ENCODE measurements around the gene P4HA1.

Gene P4HA1

GRCh38 chr10:73076360-73077183, 20.1 kb downstream of the P4HA1 start:
- Histone ChIP-seq H3K27ac (ENCODE audit: low read depth in 2 of 2, low read length in 2 of 2) (peak overlapping the region; percentile 0 to 61), H3K9ac (ENCODE audit: low read depth in 1 of 2, low read length in 2 of 2) (peak overlapping the region in 1 of 2 donors; percentile 13), H3K4me1 (ENCODE audit: control insufficient read depth in 2 of 2, insufficient read depth in 2 of 2, low read length in 2 of 2) (no peaks in the 10 kb centered on the region), H3K9me3 (ENCODE audit: control insufficient read depth in 2 of 2, low read length in 2 of 2) (no peaks in the 10 kb centered on the region), H3K4me3 (ENCODE audit: low read length in 2 of 2) (peak overlapping the region in 1 of 2 donors; percentile 14), H3K27me3 (ENCODE audit: control insufficient read depth in 2 of 2, insufficient read depth in 2 of 2, low read length in 2 of 2) (no peaks in the 10 kb centered on the region), H3K36me3 (ENCODE audit: control insufficient read depth in 2 of 2, insufficient read depth in 2 of 2, low read length in 2 of 2) (peaks cover 0 to 2% of the 10 kb centered on the region in 2 donors)

DNA sequence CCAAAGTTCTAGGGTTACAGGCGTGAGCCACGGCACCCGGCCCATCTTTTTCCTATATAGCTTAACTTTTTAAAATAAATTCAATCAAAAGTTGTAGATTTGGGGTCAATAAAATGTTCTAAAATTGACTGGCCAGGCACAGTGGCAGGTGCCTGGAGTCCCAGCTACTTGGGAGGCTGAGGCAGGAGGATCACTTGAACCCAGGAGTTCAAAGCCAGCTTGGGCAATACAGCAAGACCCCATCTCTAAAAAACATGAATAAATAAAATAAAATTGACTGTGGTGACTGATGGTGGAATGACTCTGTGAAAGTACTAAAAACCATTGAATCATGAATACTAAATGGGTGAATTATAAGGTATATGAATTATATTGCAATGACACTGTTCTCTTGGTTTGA, 20.8 kb downstream of the P4HA1 start:
- Histone ChIP-seq H3K27ac (ENCODE audit: low read depth in 2 of 2, low read length in 2 of 2) (no peak overlapping the region), H3K9ac (ENCODE audit: low read depth in 1 of 2, low read length in 2 of 2) (no peak overlapping the region)

DNA sequence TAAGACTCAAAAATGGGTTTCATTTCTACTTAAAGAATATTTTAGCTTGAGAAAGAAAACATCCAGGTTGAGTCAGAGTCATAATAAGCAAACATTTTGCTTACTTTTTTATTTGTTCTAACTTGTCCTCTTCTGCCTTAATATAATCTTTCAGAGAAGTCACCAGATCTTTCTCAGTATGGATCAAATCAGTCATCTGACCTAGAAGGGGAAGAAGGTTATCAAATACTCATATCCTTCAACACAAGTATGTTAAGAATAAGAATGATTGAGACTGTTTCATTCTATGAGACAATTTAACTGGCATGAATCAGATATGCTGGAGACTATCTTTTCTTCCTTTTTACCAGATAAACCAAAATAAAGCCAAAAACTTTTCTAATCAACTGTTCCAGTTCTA, 23.0 kb downstream of the P4HA1 start:
- H3K36me3 ChIP-seq (ENCODE audit: control insufficient read depth in 2 of 2, insufficient read depth in 2 of 2, low read length in 2 of 2), result peaks cover 2 to 3% of the 10 kb centered on the region in 2 donors
- H3K27me3 ChIP-seq (ENCODE audit: control insufficient read depth in 2 of 2, insufficient read depth in 2 of 2, low read length in 2 of 2), result no peaks in the 10 kb centered on the region
- no peaks in the 10 kb centered on the region for H3K9me3 ChIP-seq (ENCODE audit: control insufficient read depth in 2 of 2, low read length in 2 of 2)
- no peak overlapping the region for H3K4me3 ChIP-seq (ENCODE audit: low read length in 2 of 2)
- H3K4me1 ChIP-seq (ENCODE audit: control insufficient read depth in 2 of 2, insufficient read depth in 2 of 2, low read length in 2 of 2), result no peaks in the 10 kb centered on the region
- no peak overlapping the region for H3K27ac ChIP-seq (ENCODE audit: low read depth in 2 of 2, low read length in 2 of 2)
- H3K9ac ChIP-seq (ENCODE audit: low read depth in 1 of 2, low read length in 2 of 2), result no peak overlapping the region

More for the DNA sequence above, 20.8 kb downstream of the P4HA1 start:
- H3K9me3 ChIP-seq (ENCODE audit: control insufficient read depth in 2 of 2, low read length in 2 of 2), result no peaks in the 10 kb centered on the region
- no peak overlapping the region for H3K4me3 ChIP-seq (ENCODE audit: low read length in 2 of 2)
- no peaks in the 10 kb centered on the region for H3K27me3 ChIP-seq (ENCODE audit: control insufficient read depth in 2 of 2, insufficient read depth in 2 of 2, low read length in 2 of 2)
- H3K4me1 ChIP-seq (ENCODE audit: control insufficient read depth in 2 of 2, insufficient read depth in 2 of 2, low read length in 2 of 2), result no peaks in the 10 kb centered on the region
- H3K36me3 ChIP-seq (ENCODE audit: control insufficient read depth in 2 of 2, insufficient read depth in 2 of 2, low read length in 2 of 2), result peaks cover 0 to 2% of the 10 kb centered on the region in 2 donors

GRCh38 chr10:73065441-73065840, 31.2 kb downstream of the P4HA1 start:
- no peak overlapping the region for H3K27ac ChIP-seq (ENCODE audit: low read depth in 2 of 2, low read length in 2 of 2)
- H3K9ac ChIP-seq (ENCODE audit: low read depth in 1 of 2, low read length in 2 of 2), result no peak overlapping the region
- no peak overlapping the region for H3K4me3 ChIP-seq (ENCODE audit: low read length in 2 of 2)
- no peaks in the 10 kb centered on the region for H3K27me3 ChIP-seq (ENCODE audit: control insufficient read depth in 2 of 2, insufficient read depth in 2 of 2, low read length in 2 of 2)
- no peaks in the 10 kb centered on the region for H3K9me3 ChIP-seq (ENCODE audit: control insufficient read depth in 2 of 2, low read length in 2 of 2)
- H3K4me1 ChIP-seq (ENCODE audit: control insufficient read depth in 2 of 2, insufficient read depth in 2 of 2, low read length in 2 of 2), result no peaks in the 10 kb centered on the region
- peaks cover 3 to 11% of the 10 kb centered on the region in 2 donors for H3K36me3 ChIP-seq (ENCODE audit: control insufficient read depth in 2 of 2, insufficient read depth in 2 of 2, low read length in 2 of 2)

GRCh38 chr10:73061743-73062142, 34.9 kb downstream of the P4HA1 start:
- H3K27me3 ChIP-seq (ENCODE audit: control insufficient read depth in 2 of 2, insufficient read depth in 2 of 2, low read length in 2 of 2), result no peaks in the 10 kb centered on the region
- H3K27ac ChIP-seq (ENCODE audit: low read depth in 2 of 2, low read length in 2 of 2), result no peak overlapping the region
- H3K4me1 ChIP-seq (ENCODE audit: control insufficient read depth in 2 of 2, insufficient read depth in 2 of 2, low read length in 2 of 2), result no peaks in the 10 kb centered on the region
- H3K9ac ChIP-seq (ENCODE audit: low read depth in 1 of 2, low read length in 2 of 2), result no peak overlapping the region
- no peak overlapping the region for H3K4me3 ChIP-seq (ENCODE audit: low read length in 2 of 2)
- no peaks in the 10 kb centered on the region for H3K9me3 ChIP-seq (ENCODE audit: control insufficient read depth in 2 of 2, low read length in 2 of 2)
- H3K36me3 ChIP-seq (ENCODE audit: control insufficient read depth in 2 of 2, insufficient read depth in 2 of 2, low read length in 2 of 2), result peaks cover 3 to 6% of the 10 kb centered on the region in 2 donors

GRCh38 chr10:73060738-73061635, 35.7 kb downstream of the P4HA1 start:
- H3K9ac ChIP-seq (ENCODE audit: low read depth in 1 of 2, low read length in 2 of 2), result no peak overlapping the region
- H3K4me3 ChIP-seq (ENCODE audit: low read length in 2 of 2), result no peak overlapping the region
- no peaks in the 10 kb centered on the region for H3K27me3 ChIP-seq (ENCODE audit: control insufficient read depth in 2 of 2, insufficient read depth in 2 of 2, low read length in 2 of 2)
- peaks cover 3 to 5% of the 10 kb centered on the region in 2 donors for H3K36me3 ChIP-seq (ENCODE audit: control insufficient read depth in 2 of 2, insufficient read depth in 2 of 2, low read length in 2 of 2)
- no peaks in the 10 kb centered on the region for H3K4me1 ChIP-seq (ENCODE audit: control insufficient read depth in 2 of 2, insufficient read depth in 2 of 2, low read length in 2 of 2)
- no peak overlapping the region for H3K27ac ChIP-seq (ENCODE audit: low read depth in 2 of 2, low read length in 2 of 2)
- no peaks in the 10 kb centered on the region for H3K9me3 ChIP-seq (ENCODE audit: control insufficient read depth in 2 of 2, low read length in 2 of 2)

DNA sequence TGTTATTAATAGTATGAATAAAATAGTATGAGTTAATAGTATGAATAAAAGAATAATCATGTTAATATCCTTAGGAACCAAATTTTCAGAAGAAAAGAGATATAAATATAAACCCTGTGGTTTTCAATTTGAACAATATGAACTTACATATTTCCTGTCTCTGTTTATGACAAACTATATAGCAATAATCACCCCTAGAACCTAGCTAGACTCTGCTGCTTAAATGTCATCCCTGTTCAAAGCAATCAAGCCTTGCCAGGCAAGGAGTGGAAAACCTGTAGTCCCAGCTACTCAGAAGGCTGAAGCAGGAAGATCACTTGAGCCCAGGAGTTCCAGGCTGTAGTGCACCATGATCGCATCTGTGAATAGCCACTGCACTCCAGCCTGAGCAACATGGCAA, 36.5 kb downstream of the P4HA1 start:
- Histone ChIP-seq H3K4me3 (ENCODE audit: low read length in 2 of 2) (no peak overlapping the region), H3K36me3 (ENCODE audit: control insufficient read depth in 2 of 2, insufficient read depth in 2 of 2, low read length in 2 of 2) (peaks cover 3 to 7% of the 10 kb centered on the region in 2 donors), H3K4me1 (ENCODE audit: control insufficient read depth in 2 of 2, insufficient read depth in 2 of 2, low read length in 2 of 2) (no peaks in the 10 kb centered on the region), H3K9ac (ENCODE audit: low read depth in 1 of 2, low read length in 2 of 2) (no peak overlapping the region), H3K9me3 (ENCODE audit: control insufficient read depth in 2 of 2, low read length in 2 of 2) (no peaks in the 10 kb centered on the region), H3K27me3 (ENCODE audit: control insufficient read depth in 2 of 2, insufficient read depth in 2 of 2, low read length in 2 of 2) (no peaks in the 10 kb centered on the region), H3K27ac (ENCODE audit: low read depth in 2 of 2, low read length in 2 of 2) (no peak overlapping the region)

DNA sequence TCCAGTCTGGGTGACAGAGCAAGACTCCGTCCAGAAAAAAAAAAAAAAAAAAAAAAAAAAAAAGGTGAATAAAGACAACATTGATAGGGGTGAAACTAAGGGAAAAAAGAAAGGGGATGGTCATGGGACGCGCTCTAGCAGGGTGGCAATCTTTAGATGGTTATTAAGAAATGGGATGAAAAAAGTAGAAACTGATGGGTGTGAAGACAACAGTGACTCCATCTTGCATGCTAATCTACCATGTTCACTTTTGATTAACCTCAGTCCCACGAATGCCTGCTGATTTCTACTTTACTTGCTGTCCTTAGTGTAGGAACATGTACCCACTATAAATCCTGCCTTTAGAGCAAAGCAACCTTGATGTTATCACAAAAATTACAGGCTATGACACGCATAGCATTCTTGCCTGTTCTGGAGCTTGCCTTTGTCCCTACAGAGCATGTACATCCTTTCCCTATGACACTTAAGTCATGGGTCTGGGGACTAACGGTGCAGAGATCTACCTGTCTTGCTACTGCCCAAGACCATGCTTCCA, 38.5 kb downstream of the P4HA1 start:
- Histone ChIP-seq H3K27ac (ENCODE audit: low read depth in 2 of 2, low read length in 2 of 2) (no peak overlapping the region), H3K4me1 (ENCODE audit: control insufficient read depth in 2 of 2, insufficient read depth in 2 of 2, low read length in 2 of 2) (no peaks in the 10 kb centered on the region), H3K27me3 (ENCODE audit: control insufficient read depth in 2 of 2, insufficient read depth in 2 of 2, low read length in 2 of 2) (no peaks in the 10 kb centered on the region), H3K9ac (ENCODE audit: low read depth in 1 of 2, low read length in 2 of 2) (no peak overlapping the region), H3K4me3 (ENCODE audit: low read length in 2 of 2) (no peak overlapping the region), H3K9me3 (ENCODE audit: control insufficient read depth in 2 of 2, low read length in 2 of 2) (no peaks in the 10 kb centered on the region), H3K36me3 (ENCODE audit: control insufficient read depth in 2 of 2, insufficient read depth in 2 of 2, low read length in 2 of 2) (peaks cover 4 to 5% of the 10 kb centered on the region in 2 donors)

DNA sequence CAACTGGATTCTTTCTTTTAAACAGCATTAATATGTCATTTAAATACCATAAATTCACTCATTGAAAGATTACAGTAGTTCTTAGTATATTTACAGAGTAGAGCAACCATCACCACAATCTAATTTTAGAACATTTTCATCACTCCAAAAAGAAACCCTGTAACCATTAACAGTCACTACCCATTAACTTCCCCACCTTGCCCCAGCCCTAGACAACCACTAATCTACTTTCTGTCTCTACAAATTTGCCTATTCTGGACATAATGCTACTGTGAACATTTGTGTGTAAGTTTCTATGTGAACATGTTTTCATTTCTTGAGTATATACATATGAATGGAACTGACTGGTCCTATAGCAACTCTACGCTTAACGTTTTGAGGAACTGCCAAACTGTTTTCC, 42.4 kb downstream of the P4HA1 start:
- no peak overlapping the region for H3K4me3 ChIP-seq (ENCODE audit: low read length in 2 of 2)
- no peaks in the 10 kb centered on the region for H3K9me3 ChIP-seq (ENCODE audit: control insufficient read depth in 2 of 2, low read length in 2 of 2)
- no peaks in the 10 kb centered on the region for H3K27me3 ChIP-seq (ENCODE audit: control insufficient read depth in 2 of 2, insufficient read depth in 2 of 2, low read length in 2 of 2)
- no peak overlapping the region for H3K9ac ChIP-seq (ENCODE audit: low read depth in 1 of 2, low read length in 2 of 2)
- no peak overlapping the region for H3K27ac ChIP-seq (ENCODE audit: low read depth in 2 of 2, low read length in 2 of 2)
- H3K36me3 ChIP-seq (ENCODE audit: control insufficient read depth in 2 of 2, insufficient read depth in 2 of 2, low read length in 2 of 2), result peaks cover 6 to 8% of the 10 kb centered on the region in 2 donors
- no peaks in the 10 kb centered on the region for H3K4me1 ChIP-seq (ENCODE audit: control insufficient read depth in 2 of 2, insufficient read depth in 2 of 2, low read length in 2 of 2)

- H3K4me3 ChIP-seq (ENCODE audit: low read length in 2 of 2), result no peak overlapping the region
- H3K27ac ChIP-seq (ENCODE audit: low read depth in 2 of 2, low read length in 2 of 2), result no peak overlapping the region
- peaks cover 6 to 7% of the 10 kb centered on the region in 2 donors for H3K36me3 ChIP-seq (ENCODE audit: control insufficient read depth in 2 of 2, insufficient read depth in 2 of 2, low read length in 2 of 2)
Observed at GRCh38 chr10:73053275-73053674, 43.4 kb downstream of the P4HA1 start.

More at GRCh38 chr10:73053275-73053674, 43.4 kb downstream of the P4HA1 start:
- no peaks in the 10 kb centered on the region for H3K27me3 ChIP-seq (ENCODE audit: control insufficient read depth in 2 of 2, insufficient read depth in 2 of 2, low read length in 2 of 2)
- H3K4me1 ChIP-seq (ENCODE audit: control insufficient read depth in 2 of 2, insufficient read depth in 2 of 2, low read length in 2 of 2), result no peaks in the 10 kb centered on the region
- H3K9me3 ChIP-seq (ENCODE audit: control insufficient read depth in 2 of 2, low read length in 2 of 2), result no peaks in the 10 kb centered on the region
- H3K9ac ChIP-seq (ENCODE audit: low read depth in 1 of 2, low read length in 2 of 2), result no peak overlapping the region
